OCI-LY3 (cell line): Measurements from ENCODE around the gene LIG1.
"Not testable (repeated sequence)": the region's sequence is repeated elsewhere in the genome, so short reads cannot be mapped to it uniquely, and the experiment has no call there.

Experiments used
- H2AFZ ChIP-seq: fragments of 200-600, 300-600 bp; shearing (Covaris generic); 2 replicates; pipeline ENCODE4 v1.6.0; 2014; ENCODE audit warnings: antibody characterized with exemption, low read depth, low read length
- H3K27ac ChIP-seq: fragments of 200-600, 300-600 bp; sonication (generic); 2 replicates; pipeline ENCODE4 v1.5.1; 2014; ENCODE audit warnings: mild to moderate bottlenecking, low read length, moderate library complexity, mixed read lengths
- H3K27me3 ChIP-seq: fragments of 200-600, 300-600 bp; sonication (generic); 2 replicates; pipeline ENCODE4 v1.6.1; 2014; ENCODE audit warnings: low read depth, low read length, mixed read lengths
- H3K36me3 ChIP-seq: fragments of 200-600, 300-600 bp; sonication (generic); replicated peaks from 2 replicates; pipeline ENCODE3; 2014; ENCODE audit warnings: low read depth, low read length, mixed read lengths
- H3K4me1 ChIP-seq: fragments of 300-600, 200-600 bp; sonication (generic); 2 replicates; pipeline ENCODE4 v1.6.1; 2014; ENCODE audit warnings: low read length, mixed read lengths
- H3K4me2 ChIP-seq: fragments of 200-600, 300-600 bp; sonication (generic); 2 replicates; pipeline ENCODE4 v1.6.1; 2014; ENCODE audit warnings: low read length, mixed read lengths
- H3K4me3 ChIP-seq: fragments of 300-600, 200-600 bp; sonication (generic); 2 replicates; pipeline ENCODE4 v1.5.1; 2014; ENCODE audit warnings: antibody characterized with exemption, mild to moderate bottlenecking, low read length, moderate library complexity
- H3K79me2 ChIP-seq: fragments of 300-600, 200-600 bp; shearing (Covaris generic); 2 replicates; pipeline ENCODE4 v1.6.1; 2014; ENCODE audit warnings: mild to moderate bottlenecking, low read length, mixed read lengths
- H3K9ac ChIP-seq: fragments of 300-600, 200-600 bp; shearing (Covaris generic); 2 replicates; pipeline ENCODE4 v1.6.0; 2014; ENCODE audit warnings: mild to moderate bottlenecking, low read length, moderate library complexity
- H3K9me3 ChIP-seq: fragments of 200-600, 300-600 bp; shearing (Covaris generic); 2 replicates; pipeline ENCODE4 v1.6.1; 2014; ENCODE audit warnings: low read length, mixed read lengths; ENCODE audit not compliant: insufficient read depth
- H4K20me1 ChIP-seq: fragments of 200-600, 300-600 bp; sonication (generic); 2 replicates; pipeline ENCODE4 v1.6.1; 2016; ENCODE audit warnings: low read length, mixed read lengths; ENCODE audit not compliant: insufficient read depth
- EZH2phosphoT487 ChIP-seq: fragments of 200-600 bp; shearing (Covaris generic); IDR thresholded peaks from 2 replicates; pipeline ENCODE4 v1.6.1; 2018; ENCODE audit warnings: antibody characterized with exemption, mixed run types, low read depth
- TF ChIP-seq, protein P1 (sequence below): fragments of 200-600, 300-600 bp; sonication (generic); IDR thresholded peaks from 2 replicates; pipeline ENCODE4 v1.5.1; 2014; ENCODE audit warnings: antibody characterized with exemption, low read length, low read depth

LIG1 gene

GRCh38 chr19:48081106-48081505, 89.0 kb downstream of the LIG1 start:
- Histone ChIP-seq H2AFZ (no peak overlapping the region), H3K4me2 (no peak overlapping the region), H3K36me3 (no peaks in the 10 kb centered on the region), H3K9ac (no peak overlapping the region), H3K4me1 (no peaks in the 10 kb centered on the region), H3K79me2 (no peaks in the 10 kb centered on the region), H4K20me1 (no peaks in the 10 kb centered on the region), H3K4me3 (no peak overlapping the region), H3K27ac (no peak overlapping the region), H3K27me3 (no peaks in the 10 kb centered on the region), H3K9me3 (no peaks in the 10 kb centered on the region)
- no peak for TF ChIP-seq EZH2phosphoT487
- TF ChIP-seq, protein P1, sequence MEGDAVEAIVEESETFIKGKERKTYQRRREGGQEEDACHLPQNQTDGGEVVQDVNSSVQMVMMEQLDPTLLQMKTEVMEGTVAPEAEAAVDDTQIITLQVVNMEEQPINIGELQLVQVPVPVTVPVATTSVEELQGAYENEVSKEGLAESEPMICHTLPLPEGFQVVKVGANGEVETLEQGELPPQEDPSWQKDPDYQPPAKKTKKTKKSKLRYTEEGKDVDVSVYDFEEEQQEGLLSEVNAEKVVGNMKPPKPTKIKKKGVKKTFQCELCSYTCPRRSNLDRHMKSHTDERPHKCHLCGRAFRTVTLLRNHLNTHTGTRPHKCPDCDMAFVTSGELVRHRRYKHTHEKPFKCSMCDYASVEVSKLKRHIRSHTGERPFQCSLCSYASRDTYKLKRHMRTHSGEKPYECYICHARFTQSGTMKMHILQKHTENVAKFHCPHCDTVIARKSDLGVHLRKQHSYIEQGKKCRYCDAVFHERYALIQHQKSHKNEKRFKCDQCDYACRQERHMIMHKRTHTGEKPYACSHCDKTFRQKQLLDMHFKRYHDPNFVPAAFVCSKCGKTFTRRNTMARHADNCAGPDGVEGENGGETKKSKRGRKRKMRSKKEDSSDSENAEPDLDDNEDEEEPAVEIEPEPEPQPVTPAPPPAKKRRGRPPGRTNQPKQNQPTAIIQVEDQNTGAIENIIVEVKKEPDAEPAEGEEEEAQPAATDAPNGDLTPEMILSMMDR, result no peak

GRCh38 chr19:48070177-48070769, 99.9 kb downstream of the LIG1 start:
- H3K27me3 ChIP-seq, H3K36me3 ChIP-seq, H3K9me3 ChIP-seq, H3K27ac ChIP-seq, H3K79me2 ChIP-seq, H3K4me2 ChIP-seq, H2AFZ ChIP-seq, H4K20me1 ChIP-seq, H3K4me1 ChIP-seq, H3K4me3 ChIP-seq, H3K9ac ChIP-seq: not testable (repeated sequence)

DNA sequence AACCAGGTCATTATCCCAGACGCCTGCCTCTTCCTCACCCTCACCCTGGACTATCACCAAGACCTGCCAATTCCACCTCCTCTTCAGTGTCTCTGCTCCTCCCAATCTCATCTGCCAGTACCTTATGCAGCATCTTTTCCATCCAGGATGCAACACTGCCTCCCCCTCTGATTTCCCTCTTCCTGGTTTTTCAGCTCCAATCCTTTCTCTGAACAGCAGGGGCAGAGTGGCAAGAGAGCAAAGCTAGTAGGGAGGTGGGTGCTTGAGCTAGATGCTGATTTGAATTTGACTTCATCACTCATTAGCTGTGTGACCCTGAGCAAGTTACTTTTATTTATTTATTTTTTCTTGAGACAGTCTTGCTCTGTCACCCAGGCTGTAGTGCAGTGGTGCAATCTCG, 100.7 kb downstream of the LIG1 start:
- no peak overlapping the region for H2AFZ ChIP-seq
- no peaks in the 10 kb centered on the region for H3K9me3 ChIP-seq
- TF ChIP-seq EZH2phosphoT487, result no peak
- TF ChIP-seq, protein P1, result no peak
- H3K27ac ChIP-seq, result no peak overlapping the region
- H3K4me1 ChIP-seq, result no peaks in the 10 kb centered on the region
- H3K9ac ChIP-seq, result no peak overlapping the region
- H4K20me1 ChIP-seq, result no peaks in the 10 kb centered on the region
- no peaks in the 10 kb centered on the region for H3K36me3 ChIP-seq
- no peaks in the 10 kb centered on the region for H3K79me2 ChIP-seq
- no peak overlapping the region for H3K4me3 ChIP-seq
- H3K4me2 ChIP-seq, result no peak overlapping the region
- H3K27me3 ChIP-seq, result 0 out of 2 replicates have a peak, but pooled peaks cover 3% of the 10 kb centered on the region
